ENCODE measurements around the gene CARNS1. TPM values are rescaled to one million over a fixed set of nuclear protein-coding genes. Genes with fewer than 3 reads are reported as not detected.
"Not testable (repeated sequence)": the region's sequence is repeated elsewhere in the genome, so short reads cannot be mapped to it uniquely, and the experiment has no call there.

The CARNS1 gene
- total RNA-seq, 1 donor from 2014 or later, result 0.21 TPM

DNA sequence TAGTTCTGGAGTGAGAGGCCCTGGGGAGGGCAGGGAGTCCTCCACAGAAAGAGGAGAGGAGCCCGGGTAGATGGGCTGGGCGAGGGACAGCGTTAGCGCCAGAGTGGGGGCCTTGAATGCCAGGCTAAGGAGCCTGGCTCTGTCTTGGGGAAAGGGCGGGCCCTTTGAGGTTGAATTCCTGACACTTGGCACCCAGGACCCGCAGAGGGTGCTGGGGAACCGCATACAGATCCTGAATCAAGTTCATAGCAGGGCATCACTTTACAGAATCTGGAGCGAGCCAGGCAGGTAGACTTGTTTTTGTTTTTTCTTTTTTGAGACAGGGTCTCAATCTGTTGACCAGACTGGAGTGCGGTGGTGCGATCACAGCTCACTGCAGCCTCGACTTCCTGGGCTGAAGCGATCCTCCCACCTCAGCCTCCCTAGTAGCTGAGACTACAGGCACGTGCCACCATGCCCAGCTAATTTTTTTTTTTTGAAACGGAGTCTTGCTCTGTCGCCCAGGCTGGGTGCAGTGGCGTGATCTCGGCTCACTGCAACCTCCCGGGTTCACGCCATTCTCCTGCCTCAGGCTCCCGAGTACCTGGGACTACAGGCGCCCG lies 6.1 kb downstream of the CARNS1 start:
- H3K36me3 ChIP-seq (ENCODE audit: control insufficient read depth, insufficient read depth, low read length), result no peaks in the 10 kb centered on the region
- TF ChIP-seq, protein P1, sequence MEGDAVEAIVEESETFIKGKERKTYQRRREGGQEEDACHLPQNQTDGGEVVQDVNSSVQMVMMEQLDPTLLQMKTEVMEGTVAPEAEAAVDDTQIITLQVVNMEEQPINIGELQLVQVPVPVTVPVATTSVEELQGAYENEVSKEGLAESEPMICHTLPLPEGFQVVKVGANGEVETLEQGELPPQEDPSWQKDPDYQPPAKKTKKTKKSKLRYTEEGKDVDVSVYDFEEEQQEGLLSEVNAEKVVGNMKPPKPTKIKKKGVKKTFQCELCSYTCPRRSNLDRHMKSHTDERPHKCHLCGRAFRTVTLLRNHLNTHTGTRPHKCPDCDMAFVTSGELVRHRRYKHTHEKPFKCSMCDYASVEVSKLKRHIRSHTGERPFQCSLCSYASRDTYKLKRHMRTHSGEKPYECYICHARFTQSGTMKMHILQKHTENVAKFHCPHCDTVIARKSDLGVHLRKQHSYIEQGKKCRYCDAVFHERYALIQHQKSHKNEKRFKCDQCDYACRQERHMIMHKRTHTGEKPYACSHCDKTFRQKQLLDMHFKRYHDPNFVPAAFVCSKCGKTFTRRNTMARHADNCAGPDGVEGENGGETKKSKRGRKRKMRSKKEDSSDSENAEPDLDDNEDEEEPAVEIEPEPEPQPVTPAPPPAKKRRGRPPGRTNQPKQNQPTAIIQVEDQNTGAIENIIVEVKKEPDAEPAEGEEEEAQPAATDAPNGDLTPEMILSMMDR (IDR thresholded peaks at IDR 0.05; ENCODE audit: insufficient read depth, low read length, poor library complexity, severe bottlenecking), result no peak
- peaks cover 2% of the 10 kb centered on the region for H3K27me3 ChIP-seq (ENCODE audit: control insufficient read depth, insufficient read depth, low read length)
- DNase-seq (ENCODE audit: low read depth), result no peak
- H3K4me3 ChIP-seq (ENCODE audit: low read depth, low read length), result no peak overlapping the region

- no peaks in the 10 kb centered on the region for H3K27me3 ChIP-seq (ENCODE audit: control insufficient read depth, insufficient read depth, low read length)
- TF ChIP-seq, protein P1 (IDR thresholded peaks at IDR 0.05; ENCODE audit: insufficient read depth, low read length, poor library complexity, severe bottlenecking), result no peak
- H3K36me3 ChIP-seq (ENCODE audit: control insufficient read depth, insufficient read depth, low read length), result no peaks in the 10 kb centered on the region
- H3K4me3 ChIP-seq (ENCODE audit: low read depth, low read length), result no peak overlapping the region
- no peak for DNase-seq (ENCODE audit: low read depth)
Measured at GRCh38 chr11:67422891-67423290, 7.4 kb downstream of the CARNS1 start.

GRCh38 chr11:67423466-67423865 lies 8.0 kb downstream of the CARNS1 start:
- no peak for DNase-seq (ENCODE audit: low read depth)
- no peaks in the 10 kb centered on the region for H3K36me3 ChIP-seq (ENCODE audit: control insufficient read depth, insufficient read depth, low read length)
- no peak overlapping the region for H3K4me3 ChIP-seq (ENCODE audit: low read depth, low read length)
- H3K27me3 ChIP-seq (ENCODE audit: control insufficient read depth, insufficient read depth, low read length), result no peaks in the 10 kb centered on the region
- TF ChIP-seq, protein P1 (IDR thresholded peaks at IDR 0.05; ENCODE audit: insufficient read depth, low read length, poor library complexity, severe bottlenecking), result no peak

DNA sequence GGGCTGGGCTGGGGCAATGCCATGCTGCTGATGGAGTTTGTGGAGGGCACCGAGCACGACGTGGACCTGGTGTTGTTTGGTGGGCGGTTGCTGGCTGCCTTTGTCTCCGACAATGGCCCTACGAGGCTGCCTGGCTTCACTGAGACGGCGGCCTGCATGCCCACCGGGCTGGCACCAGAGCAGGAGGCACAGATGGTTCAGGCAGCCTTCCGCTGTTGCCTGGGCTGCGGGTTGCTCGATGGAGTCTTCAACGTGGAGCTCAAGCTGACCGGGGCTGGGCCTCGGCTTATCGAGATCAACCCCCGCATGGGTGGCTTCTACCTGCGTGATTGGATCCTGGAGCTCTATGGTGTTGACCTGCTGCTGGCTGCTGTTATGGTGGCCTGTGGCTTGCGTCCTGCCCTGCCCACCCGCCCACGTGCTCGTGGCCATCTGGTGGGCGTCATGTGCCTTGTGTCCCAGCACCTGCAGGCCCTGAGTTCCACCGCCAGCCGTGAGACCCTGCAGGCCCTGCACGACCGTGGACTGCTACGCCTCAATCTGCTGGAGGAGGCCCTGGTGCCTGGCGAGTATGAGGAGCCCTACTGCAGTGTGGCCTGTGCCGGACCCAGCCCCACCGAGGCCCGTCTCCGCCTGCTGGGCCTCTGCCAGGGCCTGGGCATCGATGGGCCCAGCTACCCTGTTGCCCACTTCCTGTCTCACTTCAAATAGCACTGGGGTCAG lies 8.6 kb downstream of the CARNS1 start:
- TF ChIP-seq, protein P1 (IDR thresholded peaks at IDR 0.05; ENCODE audit: insufficient read depth, low read length, poor library complexity, severe bottlenecking), result no peak
- H3K27me3 ChIP-seq (ENCODE audit: control insufficient read depth, insufficient read depth, low read length), result no peaks in the 10 kb centered on the region
- no peak for DNase-seq (ENCODE audit: low read depth)

DNA sequence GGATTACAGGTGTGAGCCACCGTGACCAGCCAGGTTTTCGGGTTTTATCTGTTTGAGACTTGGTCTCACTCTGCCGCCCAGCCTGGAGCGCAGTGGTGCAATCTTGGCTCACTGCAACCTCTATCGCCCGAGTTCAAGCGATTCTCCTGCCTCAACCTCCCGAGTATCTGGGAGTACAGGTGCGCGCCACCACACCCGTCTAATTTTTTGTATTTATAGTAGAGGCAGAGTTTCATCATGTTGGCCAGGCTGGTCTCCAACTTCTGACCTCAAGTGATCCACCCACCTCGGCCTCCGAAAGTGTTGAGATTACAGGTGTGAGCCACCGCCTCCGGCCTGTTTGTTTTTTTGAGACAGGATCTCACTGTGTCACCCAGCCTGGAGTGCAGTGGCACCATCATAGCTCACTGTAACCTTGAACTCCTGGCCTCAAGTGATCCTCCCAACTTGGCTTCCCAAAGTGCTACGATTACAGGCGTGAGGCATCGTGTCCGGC lies 11.9 kb downstream of the CARNS1 start:
- DNase-seq (ENCODE audit: low read depth); H3K36me3 ChIP-seq (ENCODE audit: control insufficient read depth, insufficient read depth, low read length); H3K27me3 ChIP-seq (ENCODE audit: control insufficient read depth, insufficient read depth, low read length): not testable (repeated sequence)
- peak overlapping the region; percentile 64 for H3K4me3 ChIP-seq (ENCODE audit: low read depth, low read length)

More for the DNA sequence above, 8.6 kb downstream of the CARNS1 start:
- H3K36me3 ChIP-seq (ENCODE audit: control insufficient read depth, insufficient read depth, low read length), result no peaks in the 10 kb centered on the region
- no peak overlapping the region for H3K4me3 ChIP-seq (ENCODE audit: low read depth, low read length)

DNA sequence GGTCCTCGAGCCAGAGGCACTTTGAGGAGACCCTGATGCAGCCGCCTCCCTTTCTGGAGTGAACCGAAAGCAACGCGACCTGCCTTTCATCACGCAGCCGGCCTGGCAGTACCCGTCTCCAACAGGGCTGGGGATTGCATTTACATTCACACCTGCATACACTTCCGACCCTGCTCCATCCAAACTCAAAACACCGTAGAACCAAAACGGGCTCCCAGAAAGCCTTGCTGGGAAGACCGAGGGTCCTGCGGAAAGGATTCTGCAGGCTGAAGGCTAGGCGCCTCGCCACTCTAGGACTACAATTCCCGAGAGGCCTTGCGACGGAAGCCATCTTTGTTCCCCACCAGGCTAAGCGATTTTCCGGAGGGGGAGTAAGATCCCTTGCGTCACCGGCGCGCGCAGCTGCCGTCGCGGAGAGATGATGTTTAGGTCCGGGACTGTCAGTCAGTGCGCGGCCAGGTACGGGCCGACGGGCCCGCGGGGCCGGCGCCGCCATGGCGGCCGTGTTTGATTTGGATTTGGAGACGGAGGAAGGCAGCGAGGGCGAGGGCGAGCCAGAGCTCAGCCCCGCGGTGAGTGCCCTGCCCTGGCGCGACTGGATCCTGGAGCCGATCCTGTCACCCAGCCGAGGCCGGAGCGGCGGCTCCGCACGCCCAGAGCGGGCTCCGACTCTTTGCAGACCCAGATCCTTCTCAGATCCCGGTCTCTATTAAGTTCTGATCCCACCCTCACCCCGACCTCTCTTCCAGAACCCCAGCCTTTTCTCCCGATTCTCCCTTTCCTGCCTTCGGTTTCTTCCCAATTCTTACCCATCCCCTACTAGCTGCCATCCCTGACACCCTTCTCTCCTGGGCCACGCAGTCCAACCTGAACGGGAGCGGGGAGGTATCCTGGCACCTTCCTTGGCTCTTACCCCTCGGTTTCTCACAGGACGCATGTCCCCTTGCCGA lies 12.8 kb downstream of the CARNS1 start, which contains the start of gene RPS6KB2:
Gene RPS6KB2, plus strand, starts transcription at position 443 of the 950 bp plus-strand sequence. Its CDS starts 52 bp downstream, at position 495.
- Histone ChIP-seq H3K36me3 (ENCODE audit: control insufficient read depth, insufficient read depth, low read length) (no peaks in the 10 kb centered on the region), H3K4me3 (ENCODE audit: low read depth, low read length) (peak within 1 kb of the TSS; percentile 64), H3K27me3 (ENCODE audit: control insufficient read depth, insufficient read depth, low read length) (no peaks in the 10 kb centered on the region)
- DNase-seq (ENCODE audit: low read depth), result peak; percentile 79
- TF ChIP-seq, protein P1 (IDR thresholded peaks at IDR 0.05; ENCODE audit: insufficient read depth, low read length, poor library complexity, severe bottlenecking), result no peak

Data from kidney epithelial cell (primary cell).